H1 (cell line): ENCODE measurements around the gene ARHGEF39. TPM values are rescaled to one million over a fixed set of nuclear protein-coding genes. Genes with fewer than 3 reads are reported as not detected.

Source experiments
- CTCF ChIA-PET: fragments of 300-600 bp; sonication (Branson Sonifier 250); formaldehyde crosslinking; loops from one replicate; lab custom pipeline; 2021; ENCODE audit not compliant: partially characterized antibody; lab: Charles Lee
- POLR2A ChIA-PET: fragments of 300-600 bp; sonication (Branson Sonifier 250); formaldehyde crosslinking; loops from one replicate; lab custom pipeline; 2021; ENCODE audit warnings: inconsistent platforms; ENCODE audit not compliant: partially characterized antibody; lab: Charles Lee
- DNase-seq, 2 experiments: peaks; one replicate each; pipeline versions ENCODE4 v3.0.0 to v3.0.0-alpha.2; 2010 to 2022; ENCODE audit warnings: low spot score in 2 of 2, low read depth in 1 of 2, mixed read lengths in 1 of 2
- FAIRE-seq: peaks from 2 replicates; lab custom pipeline; 2011; peaks lifted over from hg19 to GRCh38; lab: Jason Lieb, UNC
- H2AFZ ChIP-seq: 2 replicates; pipeline ENCODE4 v1.8.1; 2012; ENCODE audit warnings: low read length, inconsistent platforms
- H2AK5ac ChIP-seq: 2 replicates; pipeline ENCODE4 v1.6.1; 2013; ENCODE audit warnings: low read depth, low read length
- H2BK120ac ChIP-seq: replicated peaks from 2 replicates; pipeline ENCODE3; 2013; ENCODE audit warnings: low read depth, low read length, inconsistent platforms
- H2BK12ac ChIP-seq: 2 replicates; pipeline ENCODE4 v1.6.1; 2013; ENCODE audit warnings: low read depth, low read length
- H2BK15ac ChIP-seq: 2 replicates; pipeline ENCODE4 v1.6.1; 2013; ENCODE audit warnings: low read length
- H2BK20ac ChIP-seq: 2 replicates; pipeline ENCODE4 v1.6.1; 2013; ENCODE audit warnings: low read length
- H2BK5ac ChIP-seq: 2 replicates; pipeline ENCODE4 v1.6.1; 2013; ENCODE audit warnings: low read depth, low read length
- H3K14ac ChIP-seq: 2 replicates; pipeline ENCODE4 v1.6.1; 2013; ENCODE audit warnings: inconsistent platforms; ENCODE audit not compliant: insufficient read length
- H3K18ac ChIP-seq: 2 replicates; pipeline ENCODE4 v1.6.1; 2013; ENCODE audit warnings: low read length; ENCODE audit errors: extremely low read depth
- H3K23ac ChIP-seq: 2 replicates; pipeline ENCODE4 v1.6.1; 2013; ENCODE audit warnings: inconsistent platforms; ENCODE audit not compliant: insufficient read length
- H3K23me2 ChIP-seq: 2 replicates; pipeline ENCODE4 v1.6.1; 2013; ENCODE audit warnings: low read depth, low read length
- H3K27ac ChIP-seq: 2 replicates; pipeline ENCODE4 v1.6.1; 2011; ENCODE audit warnings: low read depth, low read length, inconsistent platforms
- H3K27me3 ChIP-seq, 4 experiments: replicated peaks in 1 of 4; 1 replicate in 1 of 4; 2 replicates in 3 of 4; pipeline versions ENCODE4 v1.6.1 to v1.8.1; 2011 to 2013; ENCODE audit warnings: low read length in 3 of 4, mild to moderate bottlenecking in 3 of 4, inconsistent platforms in 2 of 4, mixed read lengths in 2 of 4, moderate library complexity in 1 of 4; ENCODE audit not compliant: control insufficient read depth in 3 of 4, insufficient read depth in 3 of 4; ENCODE audit errors: extremely low read depth in 1 of 4
- H3K36me3 ChIP-seq, 4 experiments: 2 replicates each; pipeline versions ENCODE4 v1.6.1 to v1.8.1; 2011 to 2013; ENCODE audit warnings: mild to moderate bottlenecking in 4 of 4, low read length in 3 of 4, moderate library complexity in 2 of 4, control low read depth in 1 of 4, inconsistent platforms in 1 of 4; ENCODE audit not compliant: insufficient read depth in 4 of 4, control insufficient read depth in 2 of 4
- H3K4ac ChIP-seq: replicated peaks from 2 replicates; pipeline ENCODE3; 2013; ENCODE audit warnings: low read length, low read depth, mixed read lengths, inconsistent platforms; ENCODE audit not compliant: insufficient read length
- H3K4me1 ChIP-seq, 4 experiments: replicated peaks in 1 of 4; 1 replicate in 1 of 4; 2 replicates in 3 of 4; pipeline versions ENCODE4 v1.6.1 to v1.8.1; 2011 to 2013; ENCODE audit warnings: low read length in 3 of 4, inconsistent platforms in 2 of 4, mixed read lengths in 1 of 4; ENCODE audit not compliant: insufficient read depth in 4 of 4, control insufficient read depth in 3 of 4
- H3K4me2 ChIP-seq, 2 experiments: 2 replicates each; pipeline versions ENCODE4 v1.6.1 to v1.8.1; 2011 to 2013; ENCODE audit warnings: low read depth in 2 of 2, low read length in 2 of 2, control low read depth in 1 of 2, inconsistent platforms in 1 of 2, mild to moderate bottlenecking in 1 of 2; ENCODE audit not compliant: insufficient read depth in 1 of 2
- H3K4me3 ChIP-seq, 4 experiments: fragments of 200-600, 300-600 bp in 1 of 4; sonication (generic), shearing (Covaris generic), sonication (Bioruptor Twin) in 1 of 4; 2 replicates each; pipeline versions ENCODE4 v1.5.1 to v1.8.1; 2011 to 2016; ENCODE audit warnings: low read length in 4 of 4, low read depth in 3 of 4, control low read depth in 2 of 4, inconsistent platforms in 2 of 4, mild to moderate bottlenecking in 2 of 4, mixed read lengths in 1 of 4, moderate library complexity in 1 of 4; ENCODE audit not compliant: insufficient read depth in 2 of 4; ENCODE audit errors: extremely low read depth in 1 of 4
- H3K56ac ChIP-seq: replicated peaks from 2 replicates; pipeline ENCODE3; 2013; ENCODE audit warnings: low read depth, mild to moderate bottlenecking, mixed read lengths, low read length, inconsistent platforms; ENCODE audit not compliant: insufficient read length
- H3K79me1 ChIP-seq: 2 replicates; pipeline ENCODE4 v1.6.1; 2013; ENCODE audit warnings: low read depth, low read length, control low read depth
- H3K79me2 ChIP-seq, 2 experiments: 2 replicates each; pipeline versions ENCODE4 v1.6.1 to v1.8.1; 2012 to 2013; ENCODE audit warnings: low read length in 2 of 2, mild to moderate bottlenecking in 2 of 2, inconsistent platforms in 1 of 2; ENCODE audit not compliant: insufficient read depth in 2 of 2, control insufficient read depth in 1 of 2
- H3K9ac ChIP-seq, 4 experiments: replicated peaks in 1 of 4; 1 replicate in 1 of 4; 2 replicates in 3 of 4; pipeline versions ENCODE4 v1.6.1 to v1.8.1; 2011 to 2013; ENCODE audit warnings: low read depth in 3 of 4, low read length in 3 of 4, control low read depth in 2 of 4, mild to moderate bottlenecking in 2 of 4, moderate library complexity in 2 of 4, inconsistent platforms in 1 of 4; ENCODE audit errors: extremely low read depth in 1 of 4
- H3K9me3 ChIP-seq, 2 experiments: 2 replicates each; pipeline versions ENCODE4 v1.6.1 to v1.8.1; 2012 to 2013; ENCODE audit warnings: mild to moderate bottlenecking in 2 of 2, moderate library complexity in 2 of 2, control low read depth in 1 of 2, inconsistent platforms in 1 of 2, low read depth in 1 of 2, low read length in 1 of 2, mixed read lengths in 1 of 2; ENCODE audit not compliant: insufficient read depth in 2 of 2
- H4K20me1 ChIP-seq, 2 experiments: replicated peaks in 1 of 2; 2 replicates each; pipeline versions ENCODE3 to v1.8.1; 2011 to 2013; ENCODE audit warnings: inconsistent platforms in 2 of 2, low read length in 2 of 2, mild to moderate bottlenecking in 1 of 2; ENCODE audit not compliant: insufficient read depth in 2 of 2, control insufficient read depth in 1 of 2
- H4K5ac ChIP-seq: 2 replicates; pipeline ENCODE4 v1.6.1; 2013; ENCODE audit warnings: low read length, low read depth, mixed read lengths, inconsistent platforms; ENCODE audit not compliant: insufficient read length
- H4K8ac ChIP-seq: 2 replicates; pipeline ENCODE4 v1.8.0; 2013; ENCODE audit warnings: mild to moderate bottlenecking, moderate library complexity, low read length, inconsistent platforms; ENCODE audit not compliant: insufficient read depth; ENCODE audit errors: extremely low read depth
- H4K91ac ChIP-seq: replicated peaks from 2 replicates; pipeline ENCODE3; 2013; ENCODE audit warnings: low read length, mixed read lengths, inconsistent platforms; ENCODE audit not compliant: insufficient read length
- JUN ChIP-seq: IDR thresholded peaks from 2 replicates; pipeline ENCODE4 v1.6.1; 2011; ENCODE audit warnings: low read depth, mild to moderate bottlenecking, improper control_type of control experiment, low read length
- WGBS, 2 experiments: shearing (Covaris generic) in 1 of 2; methylation state at CpG; one replicate each; pipeline versions ENCODE4 v1.1.6 to v1.1.7; 2013 to 2015; ENCODE audit warnings: low lambda C conversion rate in 2 of 2, mixed read lengths in 2 of 2, inconsistent platforms in 1 of 2, low coverage in 1 of 2, missing lambda C conversion rate in 1 of 2; ENCODE audit not compliant: insufficient replicate concordance in 2 of 2, insufficient coverage in 1 of 2, insufficient read length in 1 of 2; ENCODE audit errors: extremely low coverage in 1 of 2, missing lambda C conversion rate in 1 of 2; 5-methylcytosine and 5-hydroxymethylcytosine counted together
- polyA plus RNA-seq, 7 experiments: library from polyadenylated mRNA; depleted of rRNA in 3 of 7; stranded (reverse) in 5 of 7; unstranded in 2 of 7; fragments of >200 nt in 5 of 7; fragments of 200-250 nt in 2 of 7; gene quantifications; 1 replicate in 5 of 7; 2 replicates in 1 of 7; 4 replicates in 1 of 7; pipeline versions ENCODE4 v1.2.1 to v1.2.3, GENCODE V29; 2011 to 2013; ENCODE audit warnings: missing spikeins in 2 of 7, mixed read lengths in 2 of 7
- total RNA-seq: library from RNA; stranded (reverse); fragmentation: NEBNext Ultra II Directional; extraction: Animal tissue kit (Norgen Biotek cat#: 25700); gene quantifications from 2 replicates; pipeline ENCODE4 v1.2.1, GENCODE V29; 2021

Gene ARHGEF39
- total and polyA plus RNA-seq, 2 of the 8 experiments (the other 6 are each of a cell fraction or from before 2014, with no cell fraction given), result 18.6 to 18.7 TPM

DNA sequence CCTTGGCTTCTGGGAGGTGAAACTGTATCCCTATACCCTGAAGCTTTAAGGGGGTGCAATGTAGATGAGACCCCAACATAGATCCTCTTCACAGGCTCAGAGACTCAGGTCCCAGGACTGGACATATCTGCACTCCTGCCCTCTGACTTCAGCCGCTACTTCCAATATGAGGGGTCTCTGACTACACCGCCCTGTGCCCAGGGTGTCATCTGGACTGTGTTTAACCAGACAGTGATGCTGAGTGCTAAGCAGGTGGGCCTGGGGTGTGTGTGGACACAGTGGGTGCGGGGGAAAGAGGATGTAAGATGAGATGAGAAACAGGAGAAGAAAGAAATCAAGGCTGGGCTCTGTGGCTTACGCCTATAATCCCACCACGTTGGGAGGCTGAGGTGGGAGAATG, 14.1 kb upstream of the ARHGEF39 start:
- 86% methylated on average over 5 of the region's 5 CpGs; no CpG with 5 or more reads in 1 of the 2 experiments for WGBS, 2 experiments
- no peak overlapping the region for H2AK5ac ChIP-seq
- DNase-seq, result no peak
- H3K27me3 ChIP-seq, result peaks cover 0 to 3% (median 1%) of the 10 kb centered on the region in 4 experiments; a peak in 3 of 7 replicates
- H3K4me3 ChIP-seq, result no peak overlapping the region
- POLR2A ChIA-PET, result interaction anchor here (1.0 to 8.4 kb wide), 5 partner anchors 9 to 49 kb away, joined by 3 to 55 read pairs (median 5); partner anchors contain the start of genes ARHGEF39 and TPM2
- no peaks in the 10 kb centered on the region for H3K79me1 ChIP-seq
- H3K79me2 ChIP-seq, result no peaks in the 10 kb centered on the region
- H4K8ac ChIP-seq, result no peak overlapping the region
- no peaks in the 10 kb centered on the region for H3K9me3 ChIP-seq
- H2BK20ac ChIP-seq, result no peak overlapping the region
- no peak overlapping the region for H3K18ac ChIP-seq
- H3K4me2 ChIP-seq, result no peak overlapping the region
- H3K4ac ChIP-seq, result no peak overlapping the region
- H4K20me1 ChIP-seq, result peaks cover 2 to 3% of the 10 kb centered on the region in 2 experiments
- TF ChIP-seq JUN, result no peak
- TF ChIP-seq, all 59 proteins: peak for 0
- no peak overlapping the region for H4K91ac ChIP-seq
- H4K5ac ChIP-seq, result no peak overlapping the region
- H2BK120ac ChIP-seq, result no peak overlapping the region
- no peak overlapping the region for H2BK5ac ChIP-seq
- CTCF ChIA-PET, result interaction anchor here (0.7 to 2.8 kb wide), 7 partner anchors 9 to 32 kb away, joined by 3 to 23 read pairs (median 6); partner anchors contain the start of genes CCDC107 and RMRP
- no peak overlapping the region for H3K56ac ChIP-seq
- H2BK12ac ChIP-seq, result no peak overlapping the region
- no peak for FAIRE-seq
- H3K4me1 ChIP-seq, result peaks cover 0 to 12% (median 4%) of the 10 kb centered on the region in 4 experiments; a peak in 5 of 7 replicates
- H3K9ac ChIP-seq, result no peak overlapping the region
- H3K14ac ChIP-seq, result no peak overlapping the region
- H3K23ac ChIP-seq, result no peak overlapping the region
- H3K36me3 ChIP-seq, result peaks cover 5 to 23% (median 13%) of the 10 kb centered on the region in 4 experiments; a peak in 6 of 8 replicates
- H2AFZ ChIP-seq, result no peak overlapping the region
- no peak overlapping the region for H2BK15ac ChIP-seq
- H3K27ac ChIP-seq, result no peak overlapping the region
- peaks cover 2% of the 10 kb centered on the region; the same call in 1 of the 2 replicates for H3K23me2 ChIP-seq
